DMS153 treated with DMSO at 0.1 percent for 48 hours (cell line): ENCODE data around the gene TBC1D22A.

Experiments used
- DNase-seq: peaks from one replicate; lab custom pipeline; 2025; ENCODE audit not compliant: unreplicated experiment; lab: John Stamatoyannopoulos, UW

TBC1D22A gene

DNA sequence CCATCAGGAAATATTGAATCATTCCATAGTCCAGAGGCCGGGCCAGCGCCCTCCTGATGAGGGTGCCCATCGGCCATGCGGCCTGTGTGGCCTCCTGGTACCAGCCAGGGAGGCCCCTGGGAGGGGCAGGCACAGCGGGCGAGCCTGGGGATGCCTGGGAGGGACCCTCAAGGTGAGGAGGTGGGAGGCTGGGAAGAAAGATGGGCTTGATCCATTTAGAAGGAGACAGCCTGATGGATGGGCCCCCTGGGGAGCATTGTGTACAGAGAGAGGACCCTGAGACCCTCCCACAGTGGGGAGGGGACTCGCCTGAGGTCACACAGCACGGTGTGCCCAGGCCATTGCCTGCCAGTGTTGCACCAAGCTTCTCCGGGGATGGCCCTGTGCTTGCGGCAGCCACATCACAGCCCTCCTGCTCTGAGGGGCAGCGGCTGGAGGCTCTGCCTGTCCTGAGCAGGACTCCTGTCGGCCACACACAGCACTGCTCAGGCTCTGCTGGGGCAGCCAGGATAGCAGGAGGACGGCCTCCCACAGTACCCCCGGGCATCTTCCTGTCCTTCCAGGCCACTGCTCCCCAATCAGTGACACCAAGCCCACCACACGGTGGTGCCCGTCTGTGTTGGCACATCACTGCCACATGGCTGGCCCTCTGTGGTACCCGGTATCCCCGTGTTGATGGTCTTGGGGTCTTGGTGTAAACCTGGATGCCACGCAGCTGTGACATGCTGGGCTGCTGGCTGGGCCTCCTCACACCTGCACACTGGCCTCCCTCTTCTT is 290.0 kb downstream of the TBC1D22A start:
- DNase-seq = no peak

DNA sequence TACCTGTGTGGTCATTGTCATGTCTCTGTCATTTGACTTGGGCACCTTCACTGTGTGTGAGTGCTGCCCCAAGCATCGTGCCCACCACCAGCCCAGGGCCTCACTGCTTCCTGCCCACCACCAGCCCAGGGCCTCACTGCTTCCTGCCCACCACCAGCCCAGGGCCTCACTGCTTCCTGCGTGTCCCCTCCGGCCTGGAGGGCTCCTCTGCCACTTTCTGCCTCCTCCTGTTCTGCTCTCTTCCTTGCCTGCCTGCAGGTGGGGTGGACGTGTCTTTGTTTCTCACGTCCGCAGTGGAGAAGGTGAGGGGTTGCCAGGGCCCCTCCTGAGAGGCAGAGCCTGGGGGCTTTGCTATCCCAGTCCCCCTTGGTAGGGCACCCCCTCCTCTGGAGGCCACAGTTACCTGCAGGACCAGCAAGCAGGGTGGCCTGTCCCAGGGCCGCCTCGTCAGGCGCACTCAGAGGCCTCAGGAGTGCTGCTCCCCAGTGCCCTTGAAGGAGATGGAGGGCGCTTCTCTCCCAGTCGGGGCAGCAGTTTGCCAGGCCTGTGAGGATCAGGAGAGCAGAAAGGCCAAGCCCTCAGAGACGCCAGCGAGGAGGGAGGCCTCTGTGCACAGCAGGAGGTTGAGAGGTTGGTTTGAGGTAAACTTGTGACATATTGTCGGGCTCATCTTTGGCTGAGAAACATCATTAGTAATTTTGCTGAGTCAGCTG is 290.7 kb downstream of the TBC1D22A start:
- no peak for DNase-seq

DNA sequence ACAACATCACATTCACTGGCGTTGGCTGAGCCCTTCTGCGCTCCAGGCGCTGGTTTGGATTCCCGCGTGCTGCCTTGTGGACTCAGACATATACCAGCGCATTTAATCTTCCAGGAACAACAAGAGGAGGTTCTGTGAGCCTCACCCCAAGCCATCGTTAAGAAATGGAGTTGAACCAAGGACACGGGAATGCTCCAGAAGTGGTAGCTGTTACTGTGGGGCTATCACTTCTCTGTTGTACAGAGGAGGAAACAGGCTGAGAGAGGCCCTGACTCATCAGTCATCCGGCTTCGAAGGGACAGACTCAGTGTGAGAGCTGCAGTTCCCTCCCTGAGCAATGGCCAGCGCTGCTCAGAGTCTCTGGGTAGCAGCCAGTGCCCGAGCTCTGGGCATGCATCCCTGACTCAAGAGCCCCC is 291.3 kb downstream of the TBC1D22A start:
- DNase-seq = no peak

DNA sequence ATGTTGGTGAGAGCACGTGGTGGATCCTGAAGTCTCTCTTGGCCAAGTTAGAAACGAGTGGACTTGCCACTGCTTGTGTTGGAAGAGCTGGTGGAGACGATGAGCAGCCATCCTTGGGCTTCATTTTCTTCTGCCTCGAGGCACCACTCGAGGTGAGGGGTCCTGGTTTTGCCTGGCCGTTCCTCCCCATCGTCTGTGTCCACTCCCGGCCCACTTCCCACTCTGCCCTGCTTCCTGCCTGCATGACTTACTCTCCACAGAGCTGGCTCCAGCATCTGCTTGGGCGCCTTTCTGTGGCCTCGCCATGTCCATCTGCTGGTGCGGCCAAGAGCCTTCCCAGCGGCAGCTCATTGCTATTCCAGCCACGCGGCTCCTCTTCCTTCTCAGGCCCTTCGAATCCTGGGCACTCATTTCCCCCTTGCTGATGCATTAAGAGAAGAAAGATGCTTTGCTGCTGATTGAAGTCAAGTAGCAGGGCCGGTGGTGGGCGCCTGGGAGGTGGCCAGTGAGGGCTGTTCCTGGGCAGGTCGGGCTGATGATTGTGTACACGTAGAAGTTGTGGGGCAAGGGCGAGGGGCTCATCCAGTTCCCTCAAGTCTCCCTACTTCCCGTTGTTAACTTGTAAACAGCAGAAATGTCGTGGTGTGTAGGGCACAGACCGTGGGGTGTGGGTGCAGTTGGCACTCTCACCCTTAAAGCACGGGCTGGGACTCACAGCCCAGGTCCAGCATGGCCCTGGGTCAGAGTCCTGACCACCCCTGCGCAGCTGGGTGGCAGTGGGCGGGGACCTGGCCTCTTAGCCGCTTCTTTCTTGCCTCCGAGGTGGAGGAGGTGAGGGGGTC is 292.0 kb downstream of the TBC1D22A start:
- DNase-seq = no peak

DNA sequence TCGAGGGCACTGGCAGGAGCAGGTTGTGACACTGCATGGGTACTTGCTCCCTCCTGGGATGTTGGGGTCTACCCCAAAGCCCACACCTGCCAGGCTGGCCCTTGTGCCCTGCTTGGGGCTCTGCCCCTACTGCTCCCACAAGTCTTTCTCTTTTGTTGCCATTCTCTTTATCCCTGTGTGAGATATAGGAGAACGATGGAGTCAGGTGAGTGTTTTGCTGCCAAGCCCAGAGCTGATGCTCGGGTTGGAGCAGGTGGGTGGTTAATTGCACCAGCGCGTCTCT is 292.6 kb downstream of the TBC1D22A start:
- DNase-seq = no peak

DNA sequence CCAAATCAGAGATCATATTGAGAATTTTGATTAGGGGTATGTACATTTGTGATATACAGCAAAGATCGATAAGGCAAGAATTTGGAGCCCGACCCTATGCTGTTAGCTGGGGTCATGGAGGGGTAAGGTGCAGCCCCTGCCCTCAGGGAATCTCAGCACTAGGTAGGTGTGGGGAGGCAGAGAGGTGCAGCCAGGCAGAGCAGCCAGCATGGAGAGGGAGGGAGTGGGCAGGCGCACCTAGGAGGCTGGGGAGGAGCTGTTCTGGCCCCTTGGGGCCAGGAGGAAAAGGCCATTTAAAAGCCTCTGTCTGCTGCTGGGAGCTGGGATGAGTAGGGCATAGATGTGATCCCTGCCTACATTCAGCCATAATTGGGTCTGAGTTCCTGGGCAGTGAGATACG is 293.0 kb downstream of the TBC1D22A start:
- DNase-seq = no peak

DNA sequence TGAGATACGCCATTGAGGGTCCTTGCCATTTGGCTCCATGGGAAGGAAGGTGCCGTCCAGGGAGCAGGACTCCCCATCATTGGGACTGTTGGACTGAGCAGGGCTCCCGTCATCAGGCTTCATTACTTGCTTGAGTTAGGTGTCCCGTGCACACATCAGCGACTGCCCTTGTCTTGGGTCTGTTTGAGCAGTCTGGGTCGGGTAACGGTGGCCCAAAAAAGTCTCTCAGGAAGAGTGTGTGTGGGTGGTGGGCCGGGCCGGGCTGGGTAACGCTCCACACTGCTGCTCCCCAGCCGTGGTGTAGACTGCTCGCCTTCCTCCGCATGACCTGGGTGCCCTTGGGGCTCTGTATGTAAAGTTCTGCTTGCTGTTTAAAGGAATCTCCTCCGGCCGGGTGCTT is 293.5 kb downstream of the TBC1D22A start:
- DNase-seq = no peak

DNA sequence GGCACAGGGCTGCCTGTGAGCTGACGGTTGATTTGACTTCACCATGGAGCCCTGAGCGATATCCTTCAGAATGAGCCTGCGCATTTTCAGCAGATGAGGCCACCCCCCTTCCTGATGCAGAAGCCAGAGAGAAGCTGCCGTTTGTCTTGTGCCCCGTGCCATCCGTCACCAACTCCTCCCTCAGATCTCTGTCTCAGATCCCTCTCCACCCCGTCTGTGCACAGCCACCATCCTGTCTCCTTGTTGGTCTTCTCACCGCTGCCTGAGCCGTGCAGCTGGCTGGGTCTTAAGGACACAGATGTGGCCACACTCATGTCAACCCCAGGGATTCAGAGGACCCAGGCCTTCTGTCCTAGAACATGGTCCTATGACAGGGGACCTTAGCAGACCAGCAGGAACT is 293.9 kb downstream of the TBC1D22A start:
- DNase-seq = no peak

DNA sequence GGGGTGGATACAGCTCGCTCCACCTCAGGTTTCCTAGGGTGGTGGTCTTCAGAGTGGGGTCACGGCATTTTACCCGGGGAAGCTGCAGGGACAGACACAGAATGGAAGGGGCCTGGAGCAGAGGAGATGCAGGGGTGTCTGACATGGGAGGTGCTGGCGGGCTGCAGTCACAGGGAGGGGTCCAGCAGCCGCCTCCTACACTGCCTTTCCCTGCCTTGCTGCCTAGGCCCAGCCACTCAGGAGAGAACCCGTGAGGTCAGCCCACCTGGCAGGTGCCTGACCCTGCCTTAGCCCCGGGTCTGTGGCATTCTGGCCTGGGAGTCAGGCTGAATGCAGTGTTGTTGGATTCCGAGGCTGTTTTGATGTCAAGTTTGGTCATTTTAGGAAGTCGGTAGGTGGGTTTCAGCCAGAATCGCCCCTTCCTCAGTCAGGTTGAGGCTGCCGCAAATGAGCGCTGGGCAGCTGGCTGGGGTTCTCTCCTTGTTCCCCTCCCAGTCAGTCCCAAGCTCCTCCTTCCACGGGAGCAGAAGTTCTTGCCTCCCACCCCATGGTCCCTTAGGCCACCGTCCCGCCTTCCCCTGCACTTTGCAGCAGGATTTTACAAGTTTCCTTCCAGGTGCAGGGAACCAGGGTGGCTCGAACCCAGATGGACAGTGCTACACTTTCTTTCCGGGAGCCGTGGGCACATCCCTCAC is 294.5 kb downstream of the TBC1D22A start:
- no peak for DNase-seq

DNA sequence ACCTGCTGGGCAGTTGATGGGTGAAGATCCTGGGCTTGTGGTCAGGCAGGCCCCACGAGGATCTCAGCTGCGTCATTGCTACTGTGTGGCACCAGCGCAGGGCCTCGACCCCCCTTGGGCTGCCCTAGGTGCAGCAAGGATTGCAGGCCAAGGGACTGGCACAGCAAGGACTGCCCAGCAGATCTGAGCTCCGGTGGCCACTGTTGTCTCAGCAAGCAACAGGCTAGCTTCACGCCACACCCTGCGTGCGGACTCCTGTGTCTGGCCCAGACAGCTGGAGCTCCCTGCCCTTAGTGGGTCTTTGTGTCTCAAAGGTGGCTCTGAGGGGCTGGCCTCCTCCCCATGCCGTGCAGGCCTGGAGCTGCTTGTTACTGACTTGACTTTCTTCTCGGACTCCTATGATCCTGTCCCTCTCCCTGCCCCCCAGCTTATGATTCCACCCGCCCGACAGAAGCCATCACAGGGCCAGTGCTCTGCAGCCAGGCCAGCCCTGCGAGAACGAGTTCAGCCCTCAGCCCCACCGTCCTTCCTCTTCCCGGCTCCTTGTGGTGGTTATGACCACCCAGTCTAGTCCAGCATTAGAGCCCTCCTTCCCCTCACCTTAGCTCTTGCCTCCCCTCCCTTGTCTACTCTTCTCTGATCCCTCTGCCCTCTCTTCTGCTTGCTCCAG is 295.6 kb downstream of the TBC1D22A start:
- no peak for DNase-seq

DNA sequence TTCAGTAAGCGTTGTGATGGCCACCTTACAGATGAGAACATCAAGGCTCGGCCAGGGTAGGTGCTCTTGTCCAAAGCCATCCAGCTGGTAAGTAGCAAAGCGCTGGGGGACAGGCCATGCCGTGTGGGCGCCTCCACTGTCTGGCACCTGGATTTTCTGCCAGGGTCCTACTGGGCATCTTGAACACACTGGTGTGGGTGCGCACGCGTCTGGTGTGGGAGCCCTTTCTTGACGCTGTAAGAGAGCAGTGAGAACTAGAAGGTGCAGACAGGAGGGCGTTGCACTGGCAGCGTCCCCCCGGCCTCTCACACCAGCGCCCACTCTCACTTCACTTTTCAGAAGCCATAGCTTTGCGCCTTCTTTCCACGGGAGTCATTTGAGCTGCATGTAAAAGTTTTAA is 296.6 kb downstream of the TBC1D22A start:
- no peak for DNase-seq

DNA sequence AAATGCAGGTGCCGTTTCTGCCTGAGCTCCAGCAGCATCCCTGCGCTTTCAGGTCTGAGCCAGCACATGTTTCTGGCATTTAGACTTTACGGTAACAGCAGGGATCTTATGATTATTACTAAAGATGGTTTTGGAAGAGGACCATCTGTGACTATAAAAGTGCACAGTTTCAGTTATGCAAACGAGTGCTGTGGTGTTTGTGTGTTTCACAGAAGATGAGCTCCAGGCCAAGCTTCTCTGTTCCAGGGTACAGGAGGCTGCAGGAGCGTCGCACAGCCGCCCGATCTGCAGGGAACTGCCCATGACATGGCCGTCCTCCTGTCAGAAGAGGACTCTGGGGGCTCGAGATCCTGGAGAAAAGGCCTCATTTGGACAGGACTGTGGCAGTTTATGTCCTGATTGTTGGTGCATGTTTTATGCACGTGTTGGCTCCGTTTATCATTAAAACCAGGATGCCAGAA is 297.3 kb downstream of the TBC1D22A start:
- no peak for DNase-seq

DNA sequence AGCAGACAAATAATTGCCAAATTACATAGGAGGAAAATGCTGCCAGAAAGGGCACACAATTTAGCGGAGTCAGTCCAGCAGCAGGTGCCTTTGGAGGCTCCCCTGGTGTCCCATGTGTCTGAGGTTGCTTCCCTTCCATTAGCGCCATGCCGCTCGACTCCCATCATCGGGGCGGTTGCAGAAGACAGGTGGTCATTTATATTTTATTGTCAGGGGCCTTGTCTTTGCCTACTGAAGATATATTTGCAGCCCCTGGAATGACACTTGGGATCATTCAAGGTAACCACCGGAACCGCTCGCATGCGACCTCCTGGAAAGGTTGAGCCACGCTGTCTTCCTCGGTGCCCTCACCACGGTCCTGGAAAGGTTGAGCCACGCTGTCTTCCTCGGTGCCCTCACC is 298.3 kb downstream of the TBC1D22A start:
- no peak for DNase-seq

DNA sequence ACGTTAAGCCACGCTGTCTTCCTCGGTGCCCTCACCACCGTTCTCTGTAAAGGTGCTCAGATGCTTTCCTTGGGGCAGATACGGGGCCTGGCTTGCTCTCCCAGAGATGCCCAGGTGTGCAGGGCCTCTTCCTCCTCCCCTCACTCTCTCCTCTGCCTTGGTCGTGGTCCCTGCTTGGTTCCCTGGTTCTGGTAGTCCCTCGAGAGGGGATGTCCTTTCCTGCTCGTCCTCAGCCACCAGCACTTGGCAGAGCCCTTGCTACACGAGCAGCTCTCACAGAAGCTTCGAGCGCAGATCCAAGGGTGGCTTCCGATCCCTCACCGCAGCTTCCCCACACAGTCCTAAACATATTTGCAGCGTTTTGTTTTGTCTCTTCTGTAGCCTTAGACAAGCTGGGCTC is 298.8 kb downstream of the TBC1D22A start:
- DNase-seq = no peak

DNA sequence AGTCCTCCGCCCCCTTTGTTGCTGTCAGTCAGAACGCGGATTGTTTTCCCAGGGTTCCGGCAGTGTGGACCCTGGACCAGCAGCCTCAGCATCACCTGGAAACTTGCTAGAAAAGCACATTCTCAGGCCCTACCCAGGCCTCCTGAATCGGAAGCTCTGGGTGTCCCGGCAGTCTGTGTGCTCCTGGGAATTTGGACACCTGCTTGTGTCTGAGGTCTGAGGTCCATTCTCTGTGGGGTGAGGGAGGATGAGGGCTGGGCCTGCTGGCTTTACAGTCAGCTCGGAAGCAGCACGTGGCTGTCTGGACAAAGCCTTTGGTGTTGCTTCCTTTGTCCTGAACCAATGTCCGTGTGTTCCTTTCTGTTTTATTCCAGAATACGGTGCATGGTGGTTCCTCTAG is 299.7 kb downstream of the TBC1D22A start:
- DNase-seq = no peak

DNA sequence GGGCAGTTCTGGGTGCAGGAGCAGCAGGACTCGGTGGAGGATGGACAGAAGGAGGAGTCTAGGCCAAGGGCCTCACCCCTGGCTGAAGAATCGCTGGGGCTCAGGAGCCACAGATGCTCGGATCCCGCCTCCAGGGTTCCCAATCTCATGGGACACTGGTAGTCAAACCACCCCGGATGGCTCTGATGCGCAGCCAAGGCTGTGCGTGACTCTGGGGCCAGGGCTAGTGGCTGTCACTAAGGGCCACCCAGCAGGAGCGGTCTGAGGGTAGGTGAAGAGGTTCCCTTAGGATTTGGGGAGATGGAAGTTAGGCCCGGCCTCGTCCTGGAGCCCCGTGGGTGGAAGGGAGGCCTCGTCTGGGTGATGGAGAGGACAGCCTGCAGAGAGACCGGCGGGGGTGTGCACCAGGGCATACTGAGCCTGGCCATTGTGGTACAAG is 300.6 kb downstream of the TBC1D22A start:
- DNase-seq = no peak

DNA sequence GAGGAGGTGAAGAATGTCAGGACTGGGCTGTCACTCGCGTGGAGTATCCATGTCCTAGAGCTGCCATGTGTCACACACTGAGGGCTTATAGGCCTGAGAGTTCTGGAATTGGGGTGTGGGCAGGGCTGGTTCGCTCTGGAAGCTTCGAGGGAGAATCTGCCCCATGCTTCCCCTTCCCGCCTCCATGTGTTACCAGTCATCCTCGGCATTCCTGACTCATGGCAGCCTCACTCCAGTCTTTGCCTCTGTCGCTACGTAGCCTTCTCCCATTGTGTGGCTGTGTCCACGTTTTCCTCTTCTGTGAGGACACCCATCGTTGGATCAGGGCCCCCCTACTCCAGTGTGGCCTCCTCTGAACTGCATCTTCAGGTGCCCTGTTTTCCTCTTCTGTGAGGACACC is 301.2 kb downstream of the TBC1D22A start:
- DNase-seq = no peak

DNA sequence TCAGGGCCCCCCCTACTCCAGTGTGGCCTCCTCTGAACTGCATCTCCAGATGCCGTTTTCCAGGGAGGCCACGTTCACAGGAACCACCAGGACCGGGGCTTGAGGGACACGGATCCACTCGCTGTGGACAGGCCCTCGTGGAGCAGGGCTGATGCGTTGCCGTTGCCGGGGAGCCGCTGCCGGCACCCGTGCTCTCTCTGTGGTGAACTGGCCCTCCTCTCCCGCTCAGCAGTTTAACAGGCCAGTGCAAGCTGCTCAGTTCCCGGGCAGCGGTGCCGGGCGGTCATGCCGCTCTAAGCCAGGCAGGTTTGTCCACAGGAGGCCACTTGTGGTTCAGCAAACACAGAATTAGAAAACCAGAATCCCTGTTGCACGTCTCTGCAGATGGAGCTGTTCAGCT is 301.6 kb downstream of the TBC1D22A start:
- DNase-seq = no peak

DNA sequence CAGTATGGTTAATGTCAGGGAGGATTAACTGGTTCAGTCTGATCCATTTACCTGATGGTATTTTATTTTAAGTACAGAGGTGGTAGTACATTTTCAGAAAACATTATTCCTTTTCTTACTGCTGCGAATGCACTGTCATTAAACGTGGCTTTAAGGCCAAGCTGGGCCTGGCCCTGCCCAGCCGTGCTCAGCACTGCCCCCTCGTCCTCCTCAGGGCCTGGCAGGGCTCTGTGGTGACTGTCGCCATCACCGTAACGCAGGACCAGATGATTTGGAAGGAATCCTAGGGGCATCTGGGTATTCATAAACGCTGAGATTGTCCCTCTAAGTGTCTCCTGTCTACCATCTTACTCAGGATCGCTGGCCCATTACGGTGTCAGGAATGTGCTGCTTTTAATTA is 302.0 kb downstream of the TBC1D22A start:
- no peak for DNase-seq

DNA sequence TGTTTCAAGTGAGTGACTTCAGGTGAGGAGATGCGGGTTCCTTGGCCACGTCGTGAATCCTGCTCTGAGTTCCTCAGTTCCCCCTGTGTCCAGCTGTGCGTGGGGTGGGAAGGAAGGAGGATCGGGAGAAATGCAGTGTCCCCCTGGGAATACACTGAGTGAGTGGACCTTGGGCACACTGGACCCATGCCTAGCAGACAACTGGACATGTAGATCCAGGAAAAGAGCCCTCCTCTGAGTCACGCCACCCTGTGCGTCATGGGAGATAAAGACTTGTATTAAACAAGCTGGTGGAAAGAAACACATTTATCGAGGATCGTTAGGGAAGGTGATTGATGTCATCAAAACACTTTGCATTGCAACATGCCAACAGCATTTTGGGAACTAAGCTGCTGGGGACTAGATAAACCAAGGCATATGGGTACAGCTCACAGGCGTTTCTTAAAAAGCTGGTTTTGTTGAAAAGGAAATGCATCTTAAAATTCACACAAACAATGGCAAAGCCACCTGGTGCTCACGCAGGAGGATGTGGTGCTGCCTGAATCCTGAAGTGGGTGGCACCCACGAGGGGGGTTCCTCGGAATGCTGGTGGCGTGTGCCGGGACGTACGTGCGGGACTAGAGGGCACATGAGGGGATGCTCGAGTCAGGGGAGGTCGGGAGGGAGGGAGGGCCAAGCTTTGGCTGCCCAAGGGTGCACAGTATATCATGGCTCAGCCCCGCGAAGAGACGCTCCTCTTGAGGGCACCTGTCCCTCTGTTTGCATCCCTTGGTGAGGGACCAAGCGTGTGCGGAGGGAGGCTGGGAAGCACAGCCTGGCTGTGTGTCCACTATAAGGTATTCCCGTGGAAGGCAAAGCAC is 303.5 kb downstream of the TBC1D22A start:
- no peak for DNase-seq
